Measurements from ENCODE around the gene CDC42EP1. TPM values are rescaled to one million over a fixed set of nuclear protein-coding genes. Genes with fewer than 3 reads are reported as not detected.

The CDC42EP1 gene
- total RNA-seq, 1 donor from 2014 or later: 5.8 TPM

GRCh38 chr22:37517826-37518450 is 42.3 kb upstream of the CDC42EP1 start:
- TF ChIP-seq, protein P1, sequence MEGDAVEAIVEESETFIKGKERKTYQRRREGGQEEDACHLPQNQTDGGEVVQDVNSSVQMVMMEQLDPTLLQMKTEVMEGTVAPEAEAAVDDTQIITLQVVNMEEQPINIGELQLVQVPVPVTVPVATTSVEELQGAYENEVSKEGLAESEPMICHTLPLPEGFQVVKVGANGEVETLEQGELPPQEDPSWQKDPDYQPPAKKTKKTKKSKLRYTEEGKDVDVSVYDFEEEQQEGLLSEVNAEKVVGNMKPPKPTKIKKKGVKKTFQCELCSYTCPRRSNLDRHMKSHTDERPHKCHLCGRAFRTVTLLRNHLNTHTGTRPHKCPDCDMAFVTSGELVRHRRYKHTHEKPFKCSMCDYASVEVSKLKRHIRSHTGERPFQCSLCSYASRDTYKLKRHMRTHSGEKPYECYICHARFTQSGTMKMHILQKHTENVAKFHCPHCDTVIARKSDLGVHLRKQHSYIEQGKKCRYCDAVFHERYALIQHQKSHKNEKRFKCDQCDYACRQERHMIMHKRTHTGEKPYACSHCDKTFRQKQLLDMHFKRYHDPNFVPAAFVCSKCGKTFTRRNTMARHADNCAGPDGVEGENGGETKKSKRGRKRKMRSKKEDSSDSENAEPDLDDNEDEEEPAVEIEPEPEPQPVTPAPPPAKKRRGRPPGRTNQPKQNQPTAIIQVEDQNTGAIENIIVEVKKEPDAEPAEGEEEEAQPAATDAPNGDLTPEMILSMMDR (IDR thresholded peaks at IDR 0.05; ENCODE audit: insufficient read depth, low read length, severe bottlenecking): no peak
- H3K4me3 ChIP-seq (ENCODE audit: low read depth, low read length): peak overlapping the region; percentile 75
- peaks cover 13% of the 10 kb centered on the region for H3K36me3 ChIP-seq (ENCODE audit: control insufficient read depth, insufficient read depth, low read length)
- FAIRE-seq: no peak
- no peaks in the 10 kb centered on the region for H3K27me3 ChIP-seq (ENCODE audit: control insufficient read depth, insufficient read depth, low read length)
- DNase-seq (ENCODE audit: low read depth): peak; percentile 71

DNA sequence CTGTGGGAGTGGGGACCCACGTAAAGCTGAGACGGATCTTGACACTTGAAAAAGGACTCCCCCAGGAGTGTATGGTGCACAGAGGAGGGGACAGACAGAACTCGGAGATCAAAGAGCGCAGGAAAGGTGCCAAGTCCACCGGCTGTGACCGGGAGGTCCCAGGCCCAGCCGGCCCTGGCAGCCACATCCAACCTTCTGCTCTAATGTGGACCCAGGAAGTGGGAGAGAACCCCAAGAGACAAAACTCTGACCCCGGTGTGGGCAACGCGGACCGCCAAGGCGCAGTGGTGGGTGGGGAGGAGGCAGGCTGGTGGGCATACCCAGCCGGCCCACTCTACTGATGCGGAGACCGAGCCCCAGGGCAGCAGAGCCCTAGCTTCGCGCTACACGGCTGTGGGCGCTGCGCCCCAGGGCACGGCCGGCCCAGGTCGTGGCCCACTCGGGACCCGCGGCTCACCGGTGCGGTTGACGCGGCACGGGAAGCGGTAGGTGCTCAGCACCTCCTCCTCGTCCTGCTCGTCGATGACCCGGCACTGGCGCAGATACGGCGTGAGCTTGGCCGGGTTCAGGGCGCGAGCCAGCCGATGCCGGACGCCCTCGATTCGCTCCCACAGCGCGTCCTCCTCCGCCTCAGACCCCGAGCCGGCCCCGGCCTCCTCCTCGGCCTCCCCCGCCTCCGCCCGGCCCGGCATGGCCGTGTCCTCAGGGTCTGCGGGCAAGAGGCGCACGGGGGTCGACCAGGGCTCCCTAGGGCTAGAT is 41.6 kb upstream of the CDC42EP1 start:
- FAIRE-seq (no peak), DNase-seq (ENCODE audit: low read depth) (no peak)
- Histone ChIP-seq H3K36me3 (ENCODE audit: control insufficient read depth, insufficient read depth, low read length) (peaks cover 13% of the 10 kb centered on the region), H3K4me3 (ENCODE audit: low read depth, low read length) (peak overlapping the region; percentile 75), H3K27me3 (ENCODE audit: control insufficient read depth, insufficient read depth, low read length) (no peaks in the 10 kb centered on the region)
- TF ChIP-seq, protein P1 (IDR thresholded peaks at IDR 0.05; ENCODE audit: insufficient read depth, low read length, severe bottlenecking): no peak

DNA sequence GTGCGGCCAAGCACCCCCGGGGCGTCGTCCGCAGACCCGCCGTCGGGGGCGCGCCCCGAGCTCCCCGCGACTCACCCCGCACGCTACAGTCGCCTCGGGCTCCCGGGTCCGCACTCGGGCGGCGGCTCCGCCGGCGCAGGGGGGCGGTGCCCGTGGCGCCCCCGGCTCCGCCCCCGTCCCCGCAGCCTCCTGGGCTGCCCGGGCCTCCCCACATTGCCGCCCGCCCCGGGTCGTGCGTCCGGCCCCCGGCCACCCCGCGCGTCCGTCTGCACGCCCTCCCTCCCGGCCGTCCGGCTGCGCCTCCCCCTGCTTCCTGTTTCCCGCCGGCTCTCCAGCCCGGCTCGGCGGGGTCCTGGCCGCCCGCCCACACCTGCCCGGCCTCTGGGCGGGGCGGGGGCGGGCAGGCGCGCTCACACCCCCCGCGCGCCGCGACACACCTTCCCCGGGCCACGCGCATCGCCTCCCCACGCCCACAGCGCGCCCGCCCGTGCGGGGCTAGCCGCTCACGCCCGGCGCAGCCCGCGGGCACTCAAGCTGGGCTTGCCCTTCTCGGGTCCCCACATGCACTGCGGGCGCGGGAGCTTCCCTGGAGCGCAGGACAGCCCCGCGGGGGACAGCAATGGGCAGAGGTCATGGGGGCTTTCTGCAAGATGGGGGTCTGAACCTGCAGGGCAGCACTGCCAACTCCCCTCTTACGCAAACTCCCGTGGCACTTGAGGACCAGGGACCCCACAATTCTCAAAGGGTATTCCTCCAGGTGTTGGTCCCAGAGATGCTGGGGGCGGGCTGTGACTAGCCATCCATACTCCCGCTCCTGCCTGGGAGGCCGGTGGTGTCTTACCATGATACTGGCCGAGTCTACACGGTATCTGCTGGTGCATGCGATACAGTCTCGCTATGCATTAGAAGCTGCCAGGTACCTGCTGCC is 40.7 kb upstream of the CDC42EP1 start, which contains the start of gene CARD10:
CARD10 (minus strand) TSS at position 148 of the 928 bp plus-strand sequence. CDS start 215 bp downstream, outside the sequence.
- FAIRE-seq: peak; percentile 32
- peak; percentile 38 for DNase-seq (ENCODE audit: low read depth)

DNA sequence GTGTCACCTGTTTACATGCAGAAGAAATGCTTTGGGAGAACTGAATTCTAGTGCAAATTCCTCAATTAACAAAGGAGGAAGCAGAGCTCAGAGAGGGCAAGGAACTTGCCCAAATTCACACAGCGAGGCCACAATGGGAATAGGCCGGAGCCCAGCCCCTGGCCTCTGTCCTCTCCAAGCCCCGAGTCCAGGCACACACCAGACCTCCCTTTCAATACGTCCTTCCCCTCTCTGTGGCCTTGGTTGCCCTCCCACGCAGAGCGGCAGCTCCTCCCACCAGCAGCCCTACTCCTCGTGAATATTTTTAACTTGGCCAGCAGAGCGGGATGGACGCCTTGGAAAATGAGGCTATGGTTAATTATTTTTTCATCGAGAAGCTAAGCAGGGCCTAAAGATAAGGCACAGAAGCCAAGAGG is 39.5 kb upstream of the CDC42EP1 start:
- no peaks in the 10 kb centered on the region for H3K27me3 ChIP-seq (ENCODE audit: control insufficient read depth, insufficient read depth, low read length)
- FAIRE-seq (no peak), DNase-seq (ENCODE audit: low read depth) (no peak)
- TF ChIP-seq, protein P1 (IDR thresholded peaks at IDR 0.05; ENCODE audit: insufficient read depth, low read length, severe bottlenecking): no peak
- H3K4me3 ChIP-seq (ENCODE audit: low read depth, low read length): no peak overlapping the region
- H3K36me3 ChIP-seq (ENCODE audit: control insufficient read depth, insufficient read depth, low read length): peaks cover 4% of the 10 kb centered on the region

More for the DNA sequence above, 40.7 kb upstream of the CDC42EP1 start, which contains the start of gene CARD10:
- Histone ChIP-seq H3K36me3 (ENCODE audit: control insufficient read depth, insufficient read depth, low read length) (peaks cover 9% of the 10 kb centered on the region), H3K4me3 (ENCODE audit: low read depth, low read length) (peak within 1 kb of the TSS; percentile 75), H3K27me3 (ENCODE audit: control insufficient read depth, insufficient read depth, low read length) (no peaks in the 10 kb centered on the region)
- TF ChIP-seq, protein P1 (IDR thresholded peaks at IDR 0.05; ENCODE audit: insufficient read depth, low read length, severe bottlenecking): no peak

GRCh38 chr22:37521236-37521739 is 39.0 kb upstream of the CDC42EP1 start:
- Histone ChIP-seq H3K36me3 (ENCODE audit: control insufficient read depth, insufficient read depth, low read length) (peaks cover 2% of the 10 kb centered on the region), H3K4me3 (ENCODE audit: low read depth, low read length) (no peak overlapping the region), H3K27me3 (ENCODE audit: control insufficient read depth, insufficient read depth, low read length) (no peaks in the 10 kb centered on the region)
- TF ChIP-seq, protein P1 (IDR thresholded peaks at IDR 0.05; ENCODE audit: insufficient read depth, low read length, severe bottlenecking): no peak
- FAIRE-seq (peak; percentile 18), DNase-seq (ENCODE audit: low read depth) (no peak)

All from bronchial epithelial cell (primary cell).